ENCODE measurements around the gene RING1.

RING1 gene

DNA sequence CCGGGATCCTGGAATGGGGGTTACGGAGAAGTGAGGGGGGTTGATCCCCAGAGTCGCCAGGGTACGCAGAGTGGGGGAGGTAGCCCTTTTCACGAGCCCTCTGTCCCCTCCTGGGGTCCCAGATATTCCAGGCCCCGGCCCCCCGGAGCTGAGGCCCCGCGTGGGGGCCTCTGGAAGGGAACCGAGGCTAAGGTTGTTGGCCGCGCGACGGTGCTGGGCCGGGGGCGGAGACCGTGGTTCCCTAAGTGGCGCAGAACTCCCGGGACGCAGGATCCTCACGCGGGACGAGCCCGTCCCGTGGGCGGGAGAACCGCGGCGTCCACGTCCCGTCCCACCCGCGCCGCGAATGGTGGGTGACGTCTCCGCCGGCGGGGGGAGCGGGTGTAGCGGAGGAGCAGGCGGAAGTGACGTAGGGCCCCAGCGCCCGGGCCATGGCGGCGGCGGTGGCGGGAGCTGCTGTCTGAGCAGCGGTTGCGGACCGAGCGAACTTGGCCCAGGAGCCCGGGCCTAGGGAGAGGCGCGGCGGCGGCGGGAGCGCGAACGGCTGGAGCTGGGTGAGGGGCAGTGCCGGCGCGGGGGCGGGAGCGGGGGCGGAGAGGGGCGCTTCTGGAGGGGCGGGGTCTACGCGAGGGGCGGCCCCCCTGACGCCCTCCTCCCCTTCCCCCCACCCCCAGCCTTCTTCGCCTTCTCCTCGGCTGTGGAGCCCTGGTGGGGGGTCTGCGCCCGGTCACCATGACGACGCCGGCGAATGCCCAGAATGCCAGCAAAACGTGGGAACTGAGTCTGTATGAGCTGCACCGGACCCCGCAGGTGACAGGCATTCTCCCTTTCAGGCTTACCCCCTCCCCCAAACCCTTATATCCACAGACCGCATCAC is at the start of gene RING1:
Gene RING1, plus strand, starts transcription at position 410 of the 877 bp plus-strand sequence. Its CDS starts 323 bp downstream, at position 733.
- Histone ChIP-seq H3K4me1 (ENCODE audit: low read length) (peaks cover 22% of the 10 kb centered on the region), H3K9me2 (replicated peaks; ENCODE audit: insufficient read depth, low read length) (no peaks in the 10 kb centered on the region), H3K27ac (ENCODE audit: low read length) (peak within 1 kb of the TSS; percentile 52; the same call in 1 of the 2 replicates), H3K9me3 (replicated peaks; ENCODE audit: insufficient read depth, low read length) (no peaks in the 10 kb centered on the region), H3K79me2 (ENCODE audit: low read length) (no peaks in the 10 kb centered on the region), H3K4me3 (ENCODE audit: low read length) (peak within 1 kb of the TSS; percentile 81), H3K27me3 (replicated peaks; ENCODE audit: insufficient read depth, low read length) (no peaks in the 10 kb centered on the region), H3K4me2 (ENCODE audit: low read depth, low read length) (peak within 1 kb of the TSS; percentile 91), H2AFZ (ENCODE audit: low read length) (peak within 1 kb of the TSS; percentile 83), H3K36me3 (replicated peaks; ENCODE audit: insufficient read depth, low read length) (no peaks in the 10 kb centered on the region), H3K9ac (ENCODE audit: low read length) (peak within 1 kb of the TSS; percentile 94), H4K20me1 (ENCODE audit: insufficient read depth, low read length) (no peaks in the 10 kb centered on the region), H3F3A (ENCODE audit: insufficient read depth, low read length) (peaks cover 11% of the 10 kb centered on the region; the same call in 1 of the 2 replicates)
- TF ChIP-seq, protein P1, sequence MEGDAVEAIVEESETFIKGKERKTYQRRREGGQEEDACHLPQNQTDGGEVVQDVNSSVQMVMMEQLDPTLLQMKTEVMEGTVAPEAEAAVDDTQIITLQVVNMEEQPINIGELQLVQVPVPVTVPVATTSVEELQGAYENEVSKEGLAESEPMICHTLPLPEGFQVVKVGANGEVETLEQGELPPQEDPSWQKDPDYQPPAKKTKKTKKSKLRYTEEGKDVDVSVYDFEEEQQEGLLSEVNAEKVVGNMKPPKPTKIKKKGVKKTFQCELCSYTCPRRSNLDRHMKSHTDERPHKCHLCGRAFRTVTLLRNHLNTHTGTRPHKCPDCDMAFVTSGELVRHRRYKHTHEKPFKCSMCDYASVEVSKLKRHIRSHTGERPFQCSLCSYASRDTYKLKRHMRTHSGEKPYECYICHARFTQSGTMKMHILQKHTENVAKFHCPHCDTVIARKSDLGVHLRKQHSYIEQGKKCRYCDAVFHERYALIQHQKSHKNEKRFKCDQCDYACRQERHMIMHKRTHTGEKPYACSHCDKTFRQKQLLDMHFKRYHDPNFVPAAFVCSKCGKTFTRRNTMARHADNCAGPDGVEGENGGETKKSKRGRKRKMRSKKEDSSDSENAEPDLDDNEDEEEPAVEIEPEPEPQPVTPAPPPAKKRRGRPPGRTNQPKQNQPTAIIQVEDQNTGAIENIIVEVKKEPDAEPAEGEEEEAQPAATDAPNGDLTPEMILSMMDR (IDR thresholded peaks at IDR 0.05; ENCODE audit: low read length) = no peak
- TF ChIP-seq EZH2 (optimal IDR thresholded peaks at IDR 0.05; ENCODE audit: low read depth, low read length) = no peak
- no peak for TF ChIP-seq EZH2phosphoT487 (IDR thresholded peaks at IDR 0.05; ENCODE audit: low read length)
- peak; percentile 72 for DNase-seq

DNA sequence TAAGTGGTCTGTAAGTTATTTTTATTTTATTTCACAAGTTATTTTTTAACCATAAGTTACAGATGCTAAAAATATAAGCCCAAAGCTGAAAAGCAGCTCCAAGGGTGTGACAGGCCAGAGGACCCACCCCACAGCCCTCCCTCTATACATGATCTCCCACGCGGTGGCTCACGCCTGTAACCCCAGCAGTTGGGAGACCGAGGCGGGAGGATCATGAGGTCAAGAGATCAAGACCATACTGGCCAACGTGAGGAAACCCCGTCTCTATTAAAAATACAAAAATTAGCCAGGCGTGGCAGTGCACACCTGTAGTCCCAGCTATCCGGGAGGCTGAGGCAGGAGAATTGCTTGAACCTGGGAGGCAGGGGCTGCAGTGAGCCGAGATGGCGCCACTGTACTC is 48.2 kb upstream of the RING1 start:
- H3K27me3 ChIP-seq (replicated peaks; ENCODE audit: insufficient read depth, low read length) = peaks cover 13% of the 10 kb centered on the region
- no peak overlapping the region for H3K4me3 ChIP-seq (ENCODE audit: low read length)
- H2AFZ ChIP-seq (ENCODE audit: low read length) = no peak overlapping the region
- H3F3A ChIP-seq (ENCODE audit: insufficient read depth, low read length) = no peaks in the 10 kb centered on the region
- no peaks in the 10 kb centered on the region for H3K9me2 ChIP-seq (replicated peaks; ENCODE audit: insufficient read depth, low read length)
- no peak overlapping the region for H3K9ac ChIP-seq (ENCODE audit: low read length)
- no peak overlapping the region for H3K4me2 ChIP-seq (ENCODE audit: low read depth, low read length)
- H3K9me3 ChIP-seq (replicated peaks; ENCODE audit: insufficient read depth, low read length) = no peaks in the 10 kb centered on the region
- no peaks in the 10 kb centered on the region for H3K36me3 ChIP-seq (replicated peaks; ENCODE audit: insufficient read depth, low read length)
- no peak overlapping the region for H3K27ac ChIP-seq (ENCODE audit: low read length)
- TF ChIP-seq EZH2 (optimal IDR thresholded peaks at IDR 0.05; ENCODE audit: low read depth, low read length) (no peak), EZH2phosphoT487 (IDR thresholded peaks at IDR 0.05; ENCODE audit: low read length) (no peak)
- TF ChIP-seq, protein P1 (IDR thresholded peaks at IDR 0.05; ENCODE audit: low read length) = no peak
- DNase-seq = no peak
- no peaks in the 10 kb centered on the region for H3K79me2 ChIP-seq (ENCODE audit: low read length)
- H3K4me1 ChIP-seq (ENCODE audit: low read length) = peaks cover 6% of the 10 kb centered on the region; the same call in 1 of the 2 replicates
- no peaks in the 10 kb centered on the region for H4K20me1 ChIP-seq (ENCODE audit: insufficient read depth, low read length)

DNA sequence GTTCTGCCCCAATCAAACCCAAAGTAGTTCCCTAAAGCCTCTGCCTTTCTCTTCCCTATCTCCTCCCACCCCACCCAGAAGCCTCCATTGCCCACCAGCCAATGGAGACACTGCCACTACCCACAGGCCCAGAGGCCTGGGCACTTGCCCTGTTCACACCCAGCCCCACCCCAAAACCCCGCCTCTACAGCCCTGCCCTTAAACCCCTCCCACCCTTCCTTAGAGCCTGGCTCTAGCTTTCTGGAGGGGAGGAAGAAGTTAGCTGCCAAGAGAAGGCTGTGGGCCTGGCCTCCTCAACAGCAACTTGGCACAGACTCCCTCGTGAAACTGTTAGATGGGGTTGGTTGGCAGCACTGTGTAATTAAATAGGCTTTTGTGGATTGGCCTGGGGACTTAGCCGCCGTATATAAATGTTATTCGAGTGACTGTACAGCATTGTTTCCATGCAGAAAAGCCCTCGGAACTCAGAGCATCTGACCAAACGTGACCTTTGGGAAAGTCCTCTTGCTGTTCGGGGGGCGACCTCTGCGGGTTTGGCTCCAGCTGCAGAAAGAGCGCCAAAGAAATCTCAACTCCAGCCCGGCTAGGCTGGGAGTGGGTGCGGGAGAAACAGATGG is 47.5 kb upstream of the RING1 start:
- Histone ChIP-seq H3K4me2 (ENCODE audit: low read depth, low read length) (peak overlapping the region; percentile 88; the same call in 1 of the 2 replicates), H3K9me3 (replicated peaks; ENCODE audit: insufficient read depth, low read length) (no peaks in the 10 kb centered on the region), H3K4me1 (ENCODE audit: low read length) (peaks cover 6% of the 10 kb centered on the region; the same call in 1 of the 2 replicates), H3K9me2 (replicated peaks; ENCODE audit: insufficient read depth, low read length) (no peaks in the 10 kb centered on the region), H3F3A (ENCODE audit: insufficient read depth, low read length) (no peaks in the 10 kb centered on the region), H3K27ac (ENCODE audit: low read length) (no peak overlapping the region), H3K4me3 (ENCODE audit: low read length) (peak overlapping the region; percentile 70), H4K20me1 (ENCODE audit: insufficient read depth, low read length) (no peaks in the 10 kb centered on the region), H3K9ac (ENCODE audit: low read length) (no peak overlapping the region), H3K79me2 (ENCODE audit: low read length) (no peaks in the 10 kb centered on the region), H3K36me3 (replicated peaks; ENCODE audit: insufficient read depth, low read length) (no peaks in the 10 kb centered on the region), H3K27me3 (replicated peaks; ENCODE audit: insufficient read depth, low read length) (peaks cover 20% of the 10 kb centered on the region), H2AFZ (ENCODE audit: low read length) (peak overlapping the region; percentile 83)
- TF ChIP-seq EZH2 (optimal IDR thresholded peaks at IDR 0.05; ENCODE audit: low read depth, low read length) = no peak
- no peak for TF ChIP-seq EZH2phosphoT487 (IDR thresholded peaks at IDR 0.05; ENCODE audit: low read length)
- TF ChIP-seq, protein P1 (IDR thresholded peaks at IDR 0.05; ENCODE audit: low read length) = no peak
- DNase-seq = peak; percentile 26
